HCT116 (cell line): ENCODE results near the gene CAMKMT. TPM values are rescaled to one million over a fixed set of nuclear protein-coding genes. Genes with fewer than 3 reads are reported as not detected.

ENCODE experiments used
- ATAC-seq: fragments of 200-7000 bp; cut with Tn5 transposase; 2 replicates; pipeline ENCODE4 v1.9.1; 2020; ENCODE audit warnings: mild to moderate bottlenecking, moderate library complexity
- BruUV-seq: library from RNA; stranded (reverse); fragments of 400-500 nt; replicated peaks from 2 replicates; lab custom pipeline; 2021; lab: Mats Ljungman, UMichigan
- CTCF ChIA-PET: fragments of 300-600 bp; sonication (Branson Sonifier 250); formaldehyde crosslinking; loops from one replicate; lab custom pipeline; 2021; ENCODE audit warnings: antibody characterized with exemption; lab: Charles Lee
- POLR2A ChIA-PET: fragments of 300-600, 350-600 bp; sonication (Branson Sonifier 250); formaldehyde crosslinking; loops from one replicate; lab custom pipeline; 2021; ENCODE audit warnings: antibody characterized with exemption; lab: Charles Lee
- RAD21 ChIA-PET, 2 experiments: fragments of 300-600 bp; sonication (Branson Sonifier 250); formaldehyde crosslinking; loops; one replicate each; lab custom pipeline; 2023; ENCODE audit warnings: low total read pairs in 2 of 2; ENCODE audit not compliant: uncharacterized antibody in 2 of 2, unreplicated experiment in 2 of 2, low non-redundant PET in 1 of 2; lab: Charles Lee
- DNase-seq: peaks from one replicate; pipeline ENCODE4 v3.0.0-alpha.2; 2010; ENCODE audit warnings: low read depth, low spot score
- H2AFZ ChIP-seq: fragments of 200-600 bp; shearing (Covaris generic), sonication (generic); 2 replicates; pipeline ENCODE4 v1.6.1; 2017; ENCODE audit warnings: low read depth, mixed run types, mixed read lengths, antibody characterized with exemption, low read length; ENCODE audit not compliant: poor library complexity, severe bottlenecking
- H3K27ac ChIP-seq: 2 replicates; pipeline ENCODE4 v1.5.1; 2012; ENCODE audit warnings: low read depth, low read length
- H3K27me3 ChIP-seq: fragments of 200-600 bp; sonication (generic); 2 replicates; pipeline ENCODE4 v1.6.1; 2016; ENCODE audit warnings: mixed run types, low read length, mixed read lengths; ENCODE audit not compliant: insufficient read depth
- H3K36me3 ChIP-seq, 2 experiments: fragments of 200-500 bp in 1 of 2; fragments of 200-600 bp in 1 of 2; sonication (Bioruptor generic) in 1 of 2; sonication (generic) in 1 of 2; 2 replicates each; pipeline versions ENCODE4 v1.5.1 to v1.6.1; 2014 to 2016; ENCODE audit warnings: low read length in 2 of 2, inconsistent platforms in 1 of 2, mixed read lengths in 1 of 2, mixed run types in 1 of 2; ENCODE audit not compliant: insufficient read depth in 2 of 2, control insufficient read depth in 1 of 2
- H3K4me1 ChIP-seq, 2 experiments: fragments of 200-600 bp in 1 of 2; sonication (generic) in 1 of 2; 2 replicates each; pipeline versions ENCODE4 v1.5.1 to v1.6.1; 2012 to 2017; ENCODE audit warnings: low read length in 2 of 2, inconsistent platforms in 1 of 2, mild to moderate bottlenecking in 1 of 2, mixed read lengths in 1 of 2, mixed run types in 1 of 2, moderate library complexity in 1 of 2; ENCODE audit not compliant: insufficient read depth in 2 of 2, control insufficient read depth in 1 of 2
- H3K4me2 ChIP-seq: fragments of 200-600 bp; sonication (generic); 2 replicates; pipeline ENCODE4 v1.6.1; 2017; ENCODE audit warnings: mixed run types, low read length, mixed read lengths
- H3K4me3 ChIP-seq, 2 experiments: fragments of 200-600 bp in 1 of 2; sonication (generic) in 1 of 2; replicated peaks in 1 of 2; 2 replicates each; pipeline ENCODE4 v1.5.1; 2011 to 2016; ENCODE audit warnings: low read length in 2 of 2, control low read depth in 1 of 2, low read depth in 1 of 2, mild to moderate bottlenecking in 1 of 2, mixed read lengths in 1 of 2, mixed run types in 1 of 2
- H3K79me2 ChIP-seq: fragments of 200-600 bp; sonication (generic); 2 replicates; pipeline ENCODE4 v1.6.1; 2017; ENCODE audit warnings: mild to moderate bottlenecking, mixed run types, low read length, moderate library complexity, mixed read lengths; ENCODE audit not compliant: insufficient read depth
- H3K9ac ChIP-seq: fragments of 200-600 bp; sonication (generic); 2 replicates; pipeline ENCODE4 v1.6.1; 2016; ENCODE audit warnings: low read length, mixed read lengths
- H3K9me2 ChIP-seq: fragments of 200-600 bp; sonication (generic), shearing (Covaris generic); 2 replicates; pipeline ENCODE4 v1.6.1; 2017; ENCODE audit warnings: mixed run types, mild to moderate bottlenecking, moderate library complexity; ENCODE audit not compliant: insufficient read depth
- H3K9me3 ChIP-seq, 2 experiments: fragments of 200-500 bp in 1 of 2; fragments of 200-600 bp in 1 of 2; sonication (Bioruptor generic) in 1 of 2; sonication (generic) in 1 of 2; 2 replicates each; pipeline ENCODE4 v1.6.1; 2014 to 2017; ENCODE audit warnings: low read length in 2 of 2, mixed read lengths in 2 of 2, inconsistent platforms in 1 of 2, low read depth in 1 of 2, mild to moderate bottlenecking in 1 of 2, mixed run types in 1 of 2, moderate library complexity in 1 of 2; ENCODE audit not compliant: control insufficient read depth in 1 of 2, insufficient read depth in 1 of 2
- H4K20me1 ChIP-seq: fragments of 200-600 bp; sonication (generic), shearing (Covaris generic); 2 replicates; pipeline ENCODE4 v1.6.1; 2017; ENCODE audit warnings: mixed run types, mild to moderate bottlenecking, moderate library complexity; ENCODE audit not compliant: insufficient read depth
- CTCF ChIP-seq, 3 experiments: fragments of 200-600 bp in 1 of 3; sonication (generic) in 1 of 3; IDR thresholded peaks in 2 of 3; conservative IDR thresholded peaks in 1 of 3; 2 replicates each; pipeline ENCODE4 v1.5.1; 2012 to 2017; ENCODE audit warnings: low read depth in 2 of 3, low read length in 2 of 3, antibody characterized with exemption in 1 of 3, borderline replicate concordance in 1 of 3, control low read depth in 1 of 3, mild to moderate bottlenecking in 1 of 3, mixed read lengths in 1 of 3, mixed run types in 1 of 3, moderate library complexity in 1 of 3; ENCODE audit not compliant: insufficient read depth in 1 of 3
- EGR1 ChIP-seq: IDR thresholded peaks from 2 replicates; pipeline ENCODE4 v1.6.1; 2012; ENCODE audit warnings: low read depth
- ELF1 ChIP-seq: IDR thresholded peaks from 2 replicates; pipeline ENCODE4 v1.6.1; 2012; ENCODE audit warnings: low read depth, borderline replicate concordance
- EZH2 ChIP-seq: fragments of 200-600 bp; sonication (generic); IDR thresholded peaks from 2 replicates; pipeline ENCODE4 v1.6.1; 2017; ENCODE audit warnings: antibody characterized with exemption, mixed run types
- JUND ChIP-seq: IDR thresholded peaks from 2 replicates; pipeline ENCODE4 v1.6.1; 2012
- POLR2A ChIP-seq: IDR thresholded peaks from 2 replicates; pipeline ENCODE4 v1.7.0; 2011; ENCODE audit warnings: borderline replicate concordance; ENCODE audit not compliant: insufficient read depth, insufficient read length; ENCODE audit errors: extremely low read depth
- REST ChIP-seq: IDR thresholded peaks from 2 replicates; pipeline ENCODE4 v1.6.1; 2012; ENCODE audit warnings: low read depth
- SIN3A ChIP-seq: IDR thresholded peaks from 2 replicates; pipeline ENCODE4 v1.6.1; 2012; ENCODE audit warnings: low read depth
- SP1 ChIP-seq: IDR thresholded peaks from 2 replicates; pipeline ENCODE4 v1.6.1; 2012; ENCODE audit warnings: low read depth
- SRF ChIP-seq: IDR thresholded peaks from 2 replicates; pipeline ENCODE4 v1.6.1; 2012; ENCODE audit warnings: low read depth
- ZBTB33 ChIP-seq: IDR thresholded peaks from 2 replicates; pipeline ENCODE4 v1.6.1; 2011; ENCODE audit warnings: mild to moderate bottlenecking, low read length, moderate library complexity; ENCODE audit not compliant: insufficient replicate concordance; ENCODE audit errors: extremely low read depth
- ZNF274 ChIP-seq: fragments of 200-500 bp; sonication (Bioruptor generic); IDR thresholded peaks from 2 replicates; pipeline ENCODE4 v1.6.1; 2014; ENCODE audit warnings: mild to moderate bottlenecking, low read depth, low read length, inconsistent platforms
- intact Hi-C: fragments of 100-400 bp; cut with micrococcal nuclease; formaldehyde crosslinking; loops from 2 replicates; pipeline ENCODE4 v1.10.0; 2022
- total RNA-seq: library from RNA; stranded (reverse); gene quantifications from one replicate; pipeline ENCODE4 v1.2.1, GENCODE V29; 2021; ENCODE audit not compliant: unreplicated experiment

CAMKMT gene
- total RNA-seq, 1 experiment from 2014 or later = 10.6 TPM

GRCh38 chr2:44753552-44754285 is 392.0 kb downstream of the CAMKMT start:
- no peak overlapping the region for H3K27ac ChIP-seq
- no peak overlapping the region for H2AFZ ChIP-seq
- no peaks in the 10 kb centered on the region for H3K9me3 ChIP-seq
- ChIA-PET CTCF (no interaction called here), POLR2A (no interaction called here), RAD21 (no interaction called here)
- DNase-seq = no peak
- H3K36me3 ChIP-seq = no peaks in the 10 kb centered on the region
- H4K20me1 ChIP-seq = no peaks in the 10 kb centered on the region; the same call in 1 of the 2 replicates
- ATAC-seq = no peak
- H3K9ac ChIP-seq = no peak overlapping the region
- H3K4me3 ChIP-seq = no peak overlapping the region
- H3K4me1 ChIP-seq = no peaks in the 10 kb centered on the region
- BruUV-seq = no TSS peak
- no peaks in the 10 kb centered on the region; the same call in 1 of the 2 replicates for H3K9me2 ChIP-seq
- intact Hi-C loops = no loop called here
- H3K4me2 ChIP-seq = no peak overlapping the region
- TF ChIP-seq ELF1 (no peak), EZH2 (no peak), ZBTB33 (no peak), SRF (no peak), EGR1 (no peak), JUND (no peak), POLR2A (no peak), CTCF (IDR thresholded peaks at IDR 0.05 in 2 of 3, conservative IDR thresholded peaks at IDR 0.05 in 1 of 3; ENCODE audit: borderline replicate concordance in 1 of 3, insufficient read depth in 1 of 3, low read depth in 2 of 3, low read length in 2 of 3) (no peak), ZNF274 (no peak), SP1 (no peak), REST (no peak), SIN3A (no peak)
- TF ChIP-seq, all 23 proteins: peak for 0
- H3K27me3 ChIP-seq = no peaks in the 10 kb centered on the region
- no peaks in the 10 kb centered on the region for H3K79me2 ChIP-seq
